Heart right ventricle (tissue), 16 donors: ENCODE results near the gene MKS1. TPM values are rescaled to one million over a fixed set of nuclear protein-coding genes. Genes with fewer than 3 reads are reported as not detected.

Source experiments
- ATAC-seq, 8 donors: fragments of 200-7000 bp; cut with Tn5 transposase; one replicate each; pipeline ENCODE4 v1.9.1; 2020; ENCODE audit warnings: mild to moderate bottlenecking in 8 of 8, moderate library complexity in 8 of 8, moderate number of reproducible peaks in 1 of 8
- DNase-seq, 2 donors: peaks; one replicate each; pipeline ENCODE4 v3.0.0-alpha.2; 2020
- H3K27ac ChIP-seq, 10 donors: fragments of 200-600 bp; sonication (generic) in 2 of 10; one replicate each; pipeline versions ENCODE4 v1.5.0 to v1.8.0; 2020 to 2022; ENCODE audit warnings: mild to moderate bottlenecking in 3 of 10
- H3K27me3 ChIP-seq, 7 donors: fragments of 200-600 bp; one replicate each; pipeline ENCODE4 v1.8.0; 2021 to 2022; ENCODE audit warnings: mild to moderate bottlenecking in 2 of 7
- H3K36me3 ChIP-seq, 9 donors: fragments of 200-600 bp; sonication (generic) in 1 of 9; one replicate each; pipeline versions ENCODE4 v1.5.0 to v1.8.0; 2020 to 2022; ENCODE audit warnings: mild to moderate bottlenecking in 2 of 9
- H3K4me1 ChIP-seq, 9 donors: fragments of 200-600 bp; sonication (generic) in 1 of 9; one replicate each; pipeline versions ENCODE4 v1.5.0 to v1.8.0; 2020 to 2022; ENCODE audit warnings: mild to moderate bottlenecking in 4 of 9
- H3K4me3 ChIP-seq, 10 donors: fragments of 200-600 bp; sonication (generic) in 2 of 10; one replicate each; pipeline versions ENCODE4 v1.5.0 to v1.8.0; 2020 to 2022; ENCODE audit warnings: mild to moderate bottlenecking in 7 of 10, moderate library complexity in 2 of 10
- H3K9me3 ChIP-seq, 11 donors: fragments of 200-600 bp in 10 of 11; sonication (generic) in 2 of 11; one replicate each; pipeline versions ENCODE4 v1.5.0 to v1.8.0; 2013 to 2022; ENCODE audit warnings: mild to moderate bottlenecking in 2 of 11, control low read depth in 1 of 11, moderate library complexity in 1 of 11
- WGBS, 2 donors: extraction: QIAGEN DNeasy Blood & Tissue Kit; methylation state at CpG; one replicate each; pipeline ENCODE4 v1.1.7; 2013; ENCODE audit warnings: inconsistent platforms in 1 of 2; 5-methylcytosine and 5-hydroxymethylcytosine counted together
- intact Hi-C, 10 donors: fragments of 100-400 bp; cut with DNase I; formaldehyde crosslinking; loops; one replicate each; pipeline versions ENCODE4 v1.11.1 to v1.14.2; 2022
- polyA plus RNA-seq, 2 donors: library from polyadenylated mRNA; stranded (reverse); fragments of 200-250 nt; gene quantifications; one replicate each; pipeline ENCODE4 v1.2.3, GENCODE V29; 2013
- total RNA-seq, 10 donors: library from RNA; stranded (reverse); fragmentation: NEBNext Ultra II Directional in 3 of 10; extraction: Animal tissue kit (Norgen Biotek cat#: 25700) in 3 of 10; gene quantifications; one replicate each; pipeline versions ENCODE4 v1.2.1 to v1.2.4, GENCODE V29; 2021 to 2023
- TF ChIP-seq, protein P1 (sequence below), 9 donors: fragments of 200-600 bp; sonication (generic) in 2 of 9; IDR thresholded peaks; one replicate each; pipeline versions ENCODE4 v1.5.0 to v1.8.0; 2021 to 2022; ENCODE audit warnings: antibody characterized with exemption in 9 of 9, mild to moderate bottlenecking in 5 of 9, moderate library complexity in 1 of 9
- donor health status: Arrhythmogenic right ventricular cardiomyopathy.
- donor health status: ischemic (EF 13 %, LVEDD 7.1; RV severe dilation, severe dysfunction).
- donor health status: healthy with polysubstance abuse.
- donor health status: DM: no; HTN: yes; CAD: no.
- donor health status: DM: no; HTN: no; CAD: no.
- donor health status: ischemic (EF 25% LVEDD 6.9; RV normal size, moderate dysfunction).
- donor health status: ischemic (EF 25% LVEDD 5.7; RV mildly dilated, moderate dysfunction).
- donor health status: healthy.
- donor health status: DM: yes; HTN: yes; CAD: no.
- donor health status: Ischemic cardiomyopathy.
- donor health status: ischemic (EF 35%, LVEDD 5.7; RV mildly dilated, moderate dysfunction).
- donor health status: nonischemic (EF 11% LVEDD 7.7; RV severe dilation, severe dysfunction).
- donor health status: DM: yes; HTN: yes; CAD: no.
- donor health status: PGD.
- donor health status: ischemic (EF 29% LVEDD 5.4; RV normal size, mild dysfunction).
- donor health status: nonischemic (EF 23%, LVEDD 6.1; RV moderate dilation, normal function).

The MKS1 gene
- total and polyA plus RNA-seq, 12 donors = 5.3 to 12.9 (median 9.2) TPM

GRCh38 chr17:58228679-58229078, 9.6 kb upstream of the MKS1 start:
- intact Hi-C loops = no loop called here
- WGBS, 2 donors = 31 to 41% methylated on average over 3 of the region's 3 CpGs
- H3K9me3 ChIP-seq = no peaks in the 10 kb centered on the region
- no peak overlapping the region for H3K4me3 ChIP-seq
- no peak overlapping the region for H3K27ac ChIP-seq
- peaks cover 0 to 19% (median 0%) of the 10 kb centered on the region in 9 donors for H3K4me1 ChIP-seq
- peaks cover 0 to 74% (median 36%) of the 10 kb centered on the region in 7 donors for H3K27me3 ChIP-seq
- TF ChIP-seq, protein P1, sequence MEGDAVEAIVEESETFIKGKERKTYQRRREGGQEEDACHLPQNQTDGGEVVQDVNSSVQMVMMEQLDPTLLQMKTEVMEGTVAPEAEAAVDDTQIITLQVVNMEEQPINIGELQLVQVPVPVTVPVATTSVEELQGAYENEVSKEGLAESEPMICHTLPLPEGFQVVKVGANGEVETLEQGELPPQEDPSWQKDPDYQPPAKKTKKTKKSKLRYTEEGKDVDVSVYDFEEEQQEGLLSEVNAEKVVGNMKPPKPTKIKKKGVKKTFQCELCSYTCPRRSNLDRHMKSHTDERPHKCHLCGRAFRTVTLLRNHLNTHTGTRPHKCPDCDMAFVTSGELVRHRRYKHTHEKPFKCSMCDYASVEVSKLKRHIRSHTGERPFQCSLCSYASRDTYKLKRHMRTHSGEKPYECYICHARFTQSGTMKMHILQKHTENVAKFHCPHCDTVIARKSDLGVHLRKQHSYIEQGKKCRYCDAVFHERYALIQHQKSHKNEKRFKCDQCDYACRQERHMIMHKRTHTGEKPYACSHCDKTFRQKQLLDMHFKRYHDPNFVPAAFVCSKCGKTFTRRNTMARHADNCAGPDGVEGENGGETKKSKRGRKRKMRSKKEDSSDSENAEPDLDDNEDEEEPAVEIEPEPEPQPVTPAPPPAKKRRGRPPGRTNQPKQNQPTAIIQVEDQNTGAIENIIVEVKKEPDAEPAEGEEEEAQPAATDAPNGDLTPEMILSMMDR (IDR thresholded peaks at IDR 0.05) = no peak
- ATAC-seq = no peak
- no peaks in the 10 kb centered on the region for H3K36me3 ChIP-seq
- no peak for DNase-seq

GRCh38 chr17:58227733-58228132, 8.7 kb upstream of the MKS1 start:
- H3K27ac ChIP-seq = no peak overlapping the region
- H3K4me3 ChIP-seq = no peak overlapping the region
- TF ChIP-seq, protein P1 (IDR thresholded peaks at IDR 0.05) = no peak
- WGBS, 2 donors = 77 to 82% methylated on average over 3 of the region's 3 CpGs
- intact Hi-C loops = no loop called here
- DNase-seq (no peak), ATAC-seq (no peak)
- H3K36me3 ChIP-seq = no peaks in the 10 kb centered on the region
- no peaks in the 10 kb centered on the region for H3K9me3 ChIP-seq
- H3K27me3 ChIP-seq = peaks cover 0 to 68% (median 29%) of the 10 kb centered on the region in 7 donors
- H3K4me1 ChIP-seq = peaks cover 0 to 15% (median 0%) of the 10 kb centered on the region in 9 donors

GRCh38 chr17:58224315-58224714, 5.3 kb upstream of the MKS1 start:
- no peaks in the 10 kb centered on the region for H3K9me3 ChIP-seq
- H3K36me3 ChIP-seq = no peaks in the 10 kb centered on the region
- H3K27me3 ChIP-seq = peaks cover 0 to 37% (median 9%) of the 10 kb centered on the region in 7 donors
- no peak overlapping the region for H3K27ac ChIP-seq
- DNase-seq (no peak), ATAC-seq (no peak)
- TF ChIP-seq, protein P1 (IDR thresholded peaks at IDR 0.05) = no peak
- H3K4me1 ChIP-seq = peaks cover 0 to 9% (median 7%) of the 10 kb centered on the region in 9 donors
- 34 to 48% methylated on average over 1 of the region's 1 CpG for WGBS, 2 donors
- intact Hi-C loops = no loop called here
- H3K4me3 ChIP-seq = no peak overlapping the region

- WGBS, 2 donors = 57 to 59% methylated on average over 7 of the region's 7 CpGs
- no peak for DNase-seq
- intact Hi-C loops = no loop called here
- Histone ChIP-seq H3K4me1 (peaks cover 0 to 14% (median 11%) of the 10 kb centered on the region in 9 donors), H3K27ac (peak overlapping the region in 8 of 10 donors; percentile 46 to 89 (median 82)), H3K27me3 (peaks cover 0 to 11% (median under 1%) of the 10 kb centered on the region in 7 donors), H3K9me3 (no peaks in the 10 kb centered on the region), H3K36me3 (peaks cover 0 to 29% (median 8%) of the 10 kb centered on the region in 9 donors), H3K4me3 (peak overlapping the region in 9 of 10 donors; percentile 54 to 95 (median 78))
- ATAC-seq = no peak
- TF ChIP-seq, protein P1 (IDR thresholded peaks at IDR 0.05) = no peak
These were observed 731 bp upstream of the MKS1 start for GRCh38 chr17:58219789-58220183.
